H4 (cell line): ENCODE data around the gene BIN2. TPM values are rescaled to one million over a fixed set of nuclear protein-coding genes. Genes with fewer than 3 reads are reported as not detected.
A peak's percentile ranks its signal among the peaks of the same experiment; 100 is the strongest.
"Not testable (repeated sequence)": the region's sequence is repeated elsewhere in the genome, so short reads cannot be mapped to it uniquely, and the experiment has no call there.

Source experiments
- DNase-seq: peaks from one replicate; pipeline ENCODE4 v3.0.0-alpha.2; 2015; ENCODE audit warnings: low spot score
- total RNA-seq: library from RNA; depleted of rRNA; stranded (reverse); fragments of >200 nt; shearing (Covaris generic); gene quantifications from 2 replicates; pipeline ENCODE4 v1.2.3, GENCODE V29; 2014

BIN2 gene
- total RNA-seq, 1 experiment from 2014 or later = not detected

- no peak for DNase-seq
Observed at GRCh38 chr12:51311389-51311788, 12.6 kb downstream of the BIN2 start.

- peak; percentile 64 for DNase-seq
Observed at GRCh38 chr12:51307655-51308593, 16.1 kb downstream of the BIN2 start.

DNA sequence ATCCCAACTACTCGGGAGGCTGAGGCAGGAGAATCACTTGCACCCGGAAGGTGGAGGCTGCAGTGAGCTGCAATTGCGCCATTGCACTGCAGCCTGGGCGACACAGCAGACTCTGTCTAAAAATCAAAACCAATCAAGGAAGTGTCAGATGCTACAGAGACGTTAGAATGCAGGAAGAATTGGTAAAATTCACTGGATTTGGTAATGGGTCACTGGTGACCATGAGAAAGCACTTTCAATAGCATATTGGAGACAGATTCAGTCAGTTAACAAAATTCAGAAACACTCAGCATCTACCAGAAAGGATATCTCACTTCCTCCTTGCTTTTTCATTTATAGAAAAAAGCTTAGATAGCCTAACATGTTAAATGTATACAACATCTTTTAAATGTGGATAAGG, 17.5 kb downstream of the BIN2 start:
- no peak for DNase-seq

GRCh38 chr12:51300768-51301167, 23.2 kb downstream of the BIN2 start:
- DNase-seq = not testable (repeated sequence)

- DNase-seq = no peak
Observed at GRCh38 chr12:51295651-51296050, 28.3 kb downstream of the BIN2 start.

GRCh38 chr12:51294097-51294496, 29.9 kb downstream of the BIN2 start:
- not testable (repeated sequence) for DNase-seq

DNA sequence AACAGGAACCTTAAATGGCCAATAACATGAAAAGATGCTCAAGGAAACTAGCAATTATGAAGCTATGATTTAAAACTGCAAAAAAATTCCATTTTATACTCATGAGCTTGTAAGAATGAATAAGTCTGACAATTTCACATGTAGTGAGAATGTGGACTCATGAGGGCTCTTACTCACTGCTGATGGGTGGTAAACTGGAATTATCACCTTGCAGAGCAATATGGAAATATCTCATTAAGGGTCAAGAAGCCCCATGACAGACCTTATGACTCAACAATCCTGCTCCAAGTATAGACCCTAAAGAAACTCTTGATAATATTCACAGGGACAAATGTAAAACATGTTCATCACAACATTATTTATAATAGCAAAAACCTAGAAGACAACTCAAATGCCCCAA, 30.3 kb downstream of the BIN2 start:
- no peak for DNase-seq

- not testable (repeated sequence) for DNase-seq
Observed at GRCh38 chr12:51291603-51292513, 32.1 kb downstream of the BIN2 start.

DNA sequence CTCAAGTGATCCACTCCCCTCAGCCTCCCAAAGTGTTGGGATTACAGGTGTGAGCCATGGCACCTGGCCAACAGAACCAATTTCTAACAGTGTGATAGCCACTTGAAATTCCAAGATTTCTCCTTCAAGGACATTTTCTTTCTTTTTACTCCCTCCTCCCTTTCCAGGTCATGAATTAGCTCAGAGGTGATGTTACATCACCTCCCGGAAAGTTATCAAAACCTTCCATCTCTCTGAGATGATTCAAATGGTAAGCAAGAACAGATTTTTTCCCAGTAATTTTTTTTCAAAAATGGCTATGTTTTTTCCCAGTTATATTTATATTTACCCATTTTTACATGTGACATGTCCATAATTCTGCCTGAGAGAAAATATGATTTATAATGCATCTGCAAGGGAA, 38.1 kb downstream of the BIN2 start:
- DNase-seq = no peak

DNA sequence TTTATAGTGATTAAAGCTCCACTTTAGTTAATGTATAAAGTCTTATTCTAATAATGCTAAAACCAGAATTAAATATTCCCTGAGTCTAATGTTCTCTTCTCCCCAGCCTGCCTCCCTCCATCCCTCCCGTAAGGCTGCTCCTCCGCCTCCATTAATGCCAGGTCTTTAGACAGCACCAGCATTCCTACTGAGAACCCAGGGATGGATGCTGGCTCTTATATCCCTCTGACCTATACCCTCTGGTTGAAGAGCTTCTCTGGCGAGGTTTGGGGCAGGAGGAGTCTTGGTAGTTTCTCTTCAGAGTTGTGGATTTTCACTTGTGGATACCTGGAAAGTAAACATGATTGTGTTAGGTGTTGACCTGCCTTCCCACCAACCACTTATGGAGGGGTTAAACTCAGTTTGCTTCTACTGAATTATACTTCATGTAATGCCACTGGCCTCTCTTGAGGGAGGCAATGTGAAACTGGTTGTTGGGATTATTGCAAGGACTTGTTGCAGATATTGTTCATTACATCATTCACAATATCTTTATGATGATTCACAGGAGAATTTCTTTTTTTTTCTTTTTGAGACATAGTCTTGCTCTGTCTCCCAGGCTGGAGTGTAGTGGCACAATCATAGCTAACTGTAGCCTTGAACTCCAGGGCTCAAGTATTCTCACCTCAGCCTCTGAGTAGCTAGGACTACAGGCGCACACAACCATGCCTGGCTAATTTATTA, 42.6 kb downstream of the BIN2 start:
- no peak for DNase-seq

DNA sequence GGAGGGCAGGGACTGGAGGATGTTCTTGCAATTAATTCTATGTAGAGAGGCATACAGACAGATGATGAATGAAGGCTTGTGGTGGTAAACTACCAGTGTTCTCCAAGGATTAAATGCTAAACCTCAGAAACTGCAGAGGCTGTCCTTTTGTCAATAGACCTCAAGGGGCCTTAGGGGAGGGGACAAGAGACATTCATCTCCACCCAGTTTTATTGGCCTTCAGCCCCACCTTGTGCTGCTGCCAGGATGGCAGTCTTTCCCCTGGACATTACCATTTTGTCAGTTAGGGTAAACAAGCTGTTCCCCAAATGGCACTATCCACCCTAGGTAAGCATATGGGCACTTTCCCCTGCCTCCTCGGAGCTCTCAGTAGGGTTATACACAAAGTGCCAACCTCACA, 48.9 kb downstream of the BIN2 start:
- DNase-seq = no peak

- not testable (repeated sequence) for DNase-seq
Observed at GRCh38 chr12:51272810-51273209, 51.2 kb downstream of the BIN2 start.

GRCh38 chr12:51270951-51271518, 52.9 kb downstream of the BIN2 start:
- peak; percentile 66 for DNase-seq

DNA sequence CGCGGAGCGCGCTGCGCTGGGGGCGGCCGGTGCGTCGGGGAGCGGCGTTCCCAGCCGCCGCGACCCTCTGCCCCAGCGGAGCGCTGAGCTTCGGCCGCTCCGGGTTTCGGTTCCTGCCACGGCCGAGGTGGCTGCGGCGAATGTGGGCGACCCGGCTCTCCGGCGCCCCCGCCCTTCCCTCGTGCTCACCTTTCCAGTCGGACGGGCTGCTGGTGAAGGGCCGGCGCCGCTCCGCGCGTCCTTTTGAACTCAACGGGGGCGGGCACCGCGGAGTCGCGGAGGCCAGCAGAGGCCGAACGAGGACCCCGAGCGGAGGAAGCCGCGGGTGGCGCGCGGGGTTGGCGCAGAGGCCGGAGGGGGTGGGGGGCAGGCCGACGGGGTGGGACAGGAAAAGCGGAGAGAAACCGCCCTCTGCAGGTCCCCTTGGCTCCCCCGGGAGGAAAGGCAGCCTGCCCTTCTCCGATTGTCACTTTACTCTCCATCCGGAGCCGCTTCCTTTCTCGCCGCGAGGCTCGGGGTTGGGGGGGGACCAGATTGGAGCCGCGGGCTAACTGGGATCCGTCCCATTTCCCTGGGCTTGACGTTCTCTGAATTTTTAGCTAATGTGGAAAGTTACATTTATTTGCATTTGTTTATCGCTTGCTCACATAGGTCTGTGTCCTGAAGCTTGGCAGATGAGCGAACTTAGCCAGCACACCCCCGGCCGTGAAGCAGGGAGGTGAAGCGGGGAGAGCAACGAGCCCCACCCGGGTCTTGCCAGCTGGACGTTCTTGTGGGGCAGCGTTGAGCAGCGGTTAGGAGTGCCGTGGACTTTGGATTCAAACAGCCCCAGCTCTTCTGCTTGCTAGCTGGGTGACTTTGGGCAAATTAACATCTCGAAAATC, 53.7 kb downstream of the BIN2 start, which contains the start of gene SMAGP:
TSS of gene SMAGP (minus strand) at position 349 of the 884 bp plus-strand sequence. CDS start 1,137 bp downstream, outside the sequence.
- DNase-seq = peak; percentile 24

DNA sequence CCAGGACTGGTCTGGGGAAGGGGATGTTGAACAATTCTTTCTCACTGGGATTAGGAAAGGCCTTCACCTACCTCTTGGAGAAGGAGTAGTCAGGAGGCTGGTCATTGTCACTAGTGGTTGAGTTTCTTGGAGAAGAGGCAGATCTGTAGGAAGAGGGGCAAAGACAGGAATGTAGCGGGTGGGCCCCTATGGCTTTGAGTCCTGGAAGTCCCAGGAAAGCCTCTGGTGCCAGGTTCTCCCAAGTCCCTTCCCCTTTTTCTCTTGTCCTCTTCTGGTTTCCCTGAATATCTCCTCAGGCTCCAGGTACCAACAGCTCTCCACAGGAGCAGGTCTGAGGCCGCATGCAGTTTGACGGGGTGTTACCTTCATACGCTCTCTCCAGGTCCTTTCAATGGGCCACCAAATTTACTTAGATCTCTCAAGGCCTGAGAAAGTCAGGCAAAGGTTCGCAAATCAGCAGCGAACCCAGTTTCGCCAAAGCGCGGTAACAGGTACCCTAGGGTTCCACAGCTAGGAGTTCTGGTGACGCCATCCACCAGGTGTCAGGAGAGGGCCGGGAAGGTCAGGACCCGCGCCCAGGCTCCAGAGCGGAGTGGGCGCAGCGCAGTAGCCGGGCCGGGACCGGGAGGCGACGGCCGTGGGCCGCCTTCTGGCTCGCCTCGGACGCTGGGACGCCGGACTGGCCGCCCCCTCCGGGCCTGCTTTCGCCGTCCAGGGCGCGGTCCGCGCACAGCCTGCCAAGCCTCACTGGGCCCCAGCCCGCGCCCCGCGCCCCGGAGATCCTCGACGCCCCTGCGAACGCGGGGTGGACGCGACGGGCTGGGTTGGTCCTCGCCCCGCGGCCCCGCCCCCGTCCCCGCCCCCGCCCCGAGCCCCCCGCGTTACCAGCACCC, 54.6 kb downstream of the BIN2 start:
- DNase-seq = peak; percentile 24

GRCh38 chr12:51265024-51265423, 59.0 kb downstream of the BIN2 start:
- no peak for DNase-seq

DNA sequence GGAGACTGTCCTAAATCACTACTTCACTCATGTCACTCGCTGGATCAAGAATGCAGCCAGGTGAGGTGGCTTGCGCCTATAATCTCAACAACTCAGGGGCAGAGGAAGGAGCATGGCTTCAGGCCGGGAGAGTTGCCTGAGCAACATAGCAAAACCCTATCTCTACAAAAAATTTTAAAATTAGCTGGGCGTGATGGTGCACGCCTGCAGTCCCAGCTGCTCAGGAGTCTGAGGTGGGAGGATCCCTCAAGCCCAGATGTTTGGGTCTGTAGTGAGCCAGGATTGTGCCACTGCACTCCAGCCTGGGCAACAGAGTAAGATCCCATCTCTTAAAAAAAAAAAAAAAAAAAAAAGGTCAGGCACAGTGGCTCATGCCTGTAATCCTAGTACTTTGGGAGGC, 59.7 kb downstream of the BIN2 start:
- no peak for DNase-seq

DNA sequence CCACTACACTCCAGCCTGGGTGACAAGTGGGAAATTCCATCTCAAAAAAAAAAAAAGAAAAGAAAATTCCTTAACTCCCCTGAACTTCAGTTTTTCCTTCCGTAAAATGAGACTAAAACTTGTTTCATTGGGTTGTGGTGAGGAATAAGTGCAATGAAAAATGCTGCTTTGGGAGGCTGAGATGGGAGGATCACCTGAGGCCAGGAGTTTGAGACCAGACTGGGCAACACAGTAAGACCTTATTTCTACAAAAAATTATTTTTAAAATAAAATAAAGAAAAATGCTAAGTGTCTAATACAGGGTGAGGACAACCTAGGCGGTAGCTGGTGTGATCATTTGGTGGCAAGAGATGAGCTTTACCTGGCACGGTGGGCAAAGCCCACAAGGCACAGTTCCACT, 60.6 kb downstream of the BIN2 start:
- no peak for DNase-seq

DNA sequence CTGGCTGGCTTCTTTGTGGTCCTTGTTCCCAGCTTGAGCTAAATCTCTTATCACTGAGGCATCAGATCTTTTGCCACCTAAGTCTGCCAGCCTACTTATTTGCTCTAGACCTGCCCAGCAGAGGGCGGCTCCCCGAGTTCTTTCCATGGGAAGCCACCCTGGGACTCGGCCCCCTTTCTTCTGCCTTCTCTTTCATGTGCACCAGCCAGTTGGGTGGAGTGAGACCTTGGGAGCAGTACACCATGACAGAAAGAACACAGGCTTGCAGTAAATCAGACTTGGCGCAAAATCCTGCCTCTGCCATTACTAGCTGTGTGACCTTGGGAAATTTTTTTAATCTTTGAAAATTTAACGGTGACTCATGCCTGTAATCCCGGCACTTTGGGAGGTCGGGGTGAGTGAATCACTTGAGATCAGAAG, 61.2 kb downstream of the BIN2 start:
- DNase-seq = peak; percentile 55
